HEK293T (cell line): ENCODE results near the gene DOCK3.

ENCODE experiments used
- BHLHE40 ChIP-seq: fragments of 450-650 bp; IDR thresholded peaks from 2 replicates; pipeline ENCODE4 v1.6.1; 2016; ENCODE audit warnings: mild to moderate bottlenecking, moderate library complexity, borderline replicate concordance
- CTBP1 ChIP-seq: fragments of 450-650 bp; IDR thresholded peaks from 2 replicates; pipeline ENCODE4 v1.6.1; 2016; ENCODE audit warnings: borderline replicate concordance
- ELF4 ChIP-seq: fragments of 450-650 bp; IDR thresholded peaks from 2 replicates; pipeline ENCODE4 v1.6.1; 2017; ENCODE audit warnings: antibody characterized with exemption
- FOXA1 ChIP-seq: fragments of 450-650 bp; IDR thresholded peaks from 2 replicates; pipeline ENCODE4 v1.6.1; 2016; ENCODE audit warnings: mild to moderate bottlenecking
- FOXK2 ChIP-seq: fragments of 450-650 bp; IDR thresholded peaks from 2 replicates; pipeline ENCODE4 v1.6.1; 2016; ENCODE audit warnings: mild to moderate bottlenecking
- FOXM1 ChIP-seq: fragments of 450-650 bp; IDR thresholded peaks from 2 replicates; pipeline ENCODE4 v1.6.1; 2017; ENCODE audit warnings: mild to moderate bottlenecking, borderline replicate concordance
- HDGF ChIP-seq: fragments of 450-650 bp; IDR thresholded peaks from 2 replicates; pipeline ENCODE4 v1.6.1; 2017; ENCODE audit warnings: antibody characterized with exemption, borderline replicate concordance
- LEF1 ChIP-seq: fragments of 450-650 bp; IDR thresholded peaks from 2 replicates; pipeline ENCODE4 v1.6.1; 2017; ENCODE audit warnings: mild to moderate bottlenecking, borderline replicate concordance
- NFRKB ChIP-seq: fragments of 450-650 bp; IDR thresholded peaks from 2 replicates; pipeline ENCODE4 v1.6.1; 2016; ENCODE audit warnings: mild to moderate bottlenecking, moderate library complexity
- PKNOX1 ChIP-seq: fragments of 450-650 bp; IDR thresholded peaks from 2 replicates; pipeline ENCODE4 v1.6.1; 2016
- SP1 ChIP-seq: fragments of 450-650 bp; IDR thresholded peaks from 2 replicates; pipeline ENCODE4 v1.6.1; 2017
- SUZ12 ChIP-seq: fragments of 450-650 bp; IDR thresholded peaks from 2 replicates; pipeline ENCODE4 v1.6.1; 2016; ENCODE audit warnings: mild to moderate bottlenecking
- TARDBP ChIP-seq: fragments of 450-650 bp; IDR thresholded peaks from 2 replicates; pipeline ENCODE4 v1.6.1; 2016
- ZNF384 ChIP-seq: fragments of 450-650 bp; IDR thresholded peaks from 2 replicates; pipeline ENCODE4 v1.6.1; 2016

GRCh38 chr3:50714946-50715345, 40.2 kb downstream of the DOCK3 start:
- no peak for TF ChIP-seq ELF4
- no peak for TF ChIP-seq FOXK2
- TF ChIP-seq FOXA1: no peak
- no peak for TF ChIP-seq SP1
- no peak for TF ChIP-seq BHLHE40
- TF ChIP-seq FOXM1: no peak
- no peak for TF ChIP-seq LEF1
- TF ChIP-seq TARDBP: no peak
- TF ChIP-seq NFRKB: no peak
- TF ChIP-seq HDGF: no peak
- no peak for TF ChIP-seq PKNOX1
- no peak for TF ChIP-seq SUZ12
- no peak for TF ChIP-seq CTBP1
- no peak for TF ChIP-seq ZNF384
